Neural cell (in vitro differentiated cells): ENCODE data around the gene KREMEN1. TPM values are rescaled to one million over a fixed set of nuclear protein-coding genes. Genes with fewer than 3 reads are reported as not detected.
A peak's percentile ranks its signal among the peaks of the same experiment; 100 is the strongest.

ENCODE experiments used
- H2AFZ ChIP-seq: fragments of 200-600, 300-800 bp; sonication (generic), shearing (Covaris generic); 2 replicates; pipeline ENCODE4 v1.6.0; 2014; ENCODE audit warnings: low read depth, mild to moderate bottlenecking, antibody characterized with exemption, low read length, moderate library complexity
- H3F3A ChIP-seq: fragments of 200-600 bp; shearing (Covaris generic); 2 replicates; pipeline ENCODE4 v1.6.1; 2016; ENCODE audit warnings: mild to moderate bottlenecking, moderate library complexity, mixed read lengths, antibody characterized with exemption, low read length; ENCODE audit not compliant: insufficient read depth, poor library complexity, severe bottlenecking
- H3K27ac ChIP-seq: fragments of 200-600, 300-800 bp; sonication (generic), shearing (Covaris generic); 2 replicates; pipeline ENCODE4 v1.5.1; 2014; ENCODE audit warnings: mild to moderate bottlenecking, low read length, moderate library complexity
- H3K27me3 ChIP-seq: fragments of 300-800, 200-600 bp; sonication (generic), shearing (Covaris generic); 2 replicates; pipeline ENCODE4 v1.6.0; 2014; ENCODE audit warnings: mild to moderate bottlenecking, low read depth, low read length, moderate library complexity; ENCODE audit not compliant: insufficient read depth
- H3K36me3 ChIP-seq: fragments of 300-800, 200-600 bp; sonication (generic), shearing (Covaris generic); 2 replicates; pipeline ENCODE4 v1.5.1; 2014; ENCODE audit warnings: mild to moderate bottlenecking, antibody characterized with exemption, low read length, moderate library complexity; ENCODE audit not compliant: insufficient read depth
- H3K4me2 ChIP-seq: fragments of 300-800, 200-600 bp; sonication (generic), shearing (Covaris generic); 2 replicates; pipeline ENCODE4 v1.6.0; 2014; ENCODE audit warnings: mild to moderate bottlenecking, low read length
- H3K4me3 ChIP-seq: fragments of 300-800, 200-600 bp; sonication (generic), shearing (Covaris generic); 2 replicates; pipeline ENCODE4 v1.5.1; 2014; ENCODE audit warnings: mild to moderate bottlenecking, low read length, moderate library complexity
- H3K79me2 ChIP-seq: fragments of 200-600 bp; shearing (Covaris generic); replicated peaks from 2 replicates; pipeline ENCODE4 v1.6.0; 2014; ENCODE audit warnings: mild to moderate bottlenecking, low read length, moderate library complexity; ENCODE audit not compliant: insufficient read depth
- H3K9ac ChIP-seq: fragments of 300-800, 200-600 bp; sonication (generic), shearing (Covaris generic); 2 replicates; pipeline ENCODE4 v1.6.1; 2016; ENCODE audit warnings: mild to moderate bottlenecking, low read length, mixed read lengths
- H3K9me2 ChIP-seq: fragments of 200-600 bp; shearing (Covaris generic); 2 replicates; pipeline ENCODE4 v1.6.1; 2016; ENCODE audit warnings: mild to moderate bottlenecking, low read length, mixed read lengths; ENCODE audit not compliant: insufficient read depth
- H3K9me3 ChIP-seq: fragments of 200-600, 300-800 bp; sonication (generic), shearing (Covaris generic); 2 replicates; pipeline ENCODE4 v1.6.1; 2016; ENCODE audit warnings: mild to moderate bottlenecking, mixed run types, low read length, moderate library complexity, mixed read lengths
- H4K20me1 ChIP-seq: fragments of 200-600 bp; shearing (Covaris generic); 2 replicates; pipeline ENCODE4 v1.6.1; 2016; ENCODE audit warnings: mild to moderate bottlenecking, mixed run types; ENCODE audit not compliant: insufficient read depth
- EP300 ChIP-seq: fragments of 450-650 bp; conservative IDR thresholded peaks from 2 replicates; pipeline ENCODE4 v1.6.1; 2014; ENCODE audit warnings: antibody characterized with exemption, mild to moderate bottlenecking, moderate library complexity; ENCODE audit not compliant: poor library complexity, severe bottlenecking
- EZH2 ChIP-seq: fragments of 200-600, 300-800 bp; shearing (Covaris generic), sonication (generic); IDR thresholded peaks from 2 replicates; pipeline ENCODE4 v1.6.1; 2014; ENCODE audit warnings: antibody characterized with exemption, low read length, borderline replicate concordance, mild to moderate bottlenecking; ENCODE audit not compliant: insufficient read depth, poor library complexity, severe bottlenecking
- POLR2AphosphoS5 ChIP-seq: IDR thresholded peaks from 2 replicates; pipeline ENCODE4 v1.6.1; 2012
- RAD21 ChIP-seq: fragments of 450-650 bp; conservative IDR thresholded peaks from 2 replicates; pipeline ENCODE4 v1.6.1; 2014; ENCODE audit warnings: antibody characterized with exemption, mild to moderate bottlenecking, moderate library complexity
- SMC3 ChIP-seq: fragments of 450-650 bp; conservative IDR thresholded peaks from 2 replicates; pipeline ENCODE4 v1.6.1; 2014; ENCODE audit warnings: antibody characterized with exemption, mild to moderate bottlenecking, moderate library complexity; ENCODE audit not compliant: poor library complexity
- TAF1 ChIP-seq: IDR thresholded peaks from 2 replicates; pipeline ENCODE4 v1.6.1; 2012; ENCODE audit warnings: low read depth
- polyA plus RNA-seq: library from polyadenylated mRNA; depleted of rRNA; stranded (reverse); fragments of >200 nt; gene quantifications from 2 replicates; pipeline ENCODE4 v1.2.3, GENCODE V29; 2014
- TF ChIP-seq, protein P1 (sequence below): IDR thresholded peaks from 2 replicates; pipeline ENCODE4 v1.6.1; 2012; ENCODE audit warnings: borderline replicate concordance
- TF ChIP-seq, protein P2 (sequence below): fragments of 450-650 bp; IDR thresholded peaks from 2 replicates; pipeline ENCODE4 v1.5.1; 2014; ENCODE audit warnings: antibody characterized with exemption, mild to moderate bottlenecking, moderate library complexity; ENCODE audit not compliant: poor library complexity, severe bottlenecking

Gene KREMEN1
- polyA plus RNA-seq, 1 donor from 2014 or later: 3.3 TPM

DNA sequence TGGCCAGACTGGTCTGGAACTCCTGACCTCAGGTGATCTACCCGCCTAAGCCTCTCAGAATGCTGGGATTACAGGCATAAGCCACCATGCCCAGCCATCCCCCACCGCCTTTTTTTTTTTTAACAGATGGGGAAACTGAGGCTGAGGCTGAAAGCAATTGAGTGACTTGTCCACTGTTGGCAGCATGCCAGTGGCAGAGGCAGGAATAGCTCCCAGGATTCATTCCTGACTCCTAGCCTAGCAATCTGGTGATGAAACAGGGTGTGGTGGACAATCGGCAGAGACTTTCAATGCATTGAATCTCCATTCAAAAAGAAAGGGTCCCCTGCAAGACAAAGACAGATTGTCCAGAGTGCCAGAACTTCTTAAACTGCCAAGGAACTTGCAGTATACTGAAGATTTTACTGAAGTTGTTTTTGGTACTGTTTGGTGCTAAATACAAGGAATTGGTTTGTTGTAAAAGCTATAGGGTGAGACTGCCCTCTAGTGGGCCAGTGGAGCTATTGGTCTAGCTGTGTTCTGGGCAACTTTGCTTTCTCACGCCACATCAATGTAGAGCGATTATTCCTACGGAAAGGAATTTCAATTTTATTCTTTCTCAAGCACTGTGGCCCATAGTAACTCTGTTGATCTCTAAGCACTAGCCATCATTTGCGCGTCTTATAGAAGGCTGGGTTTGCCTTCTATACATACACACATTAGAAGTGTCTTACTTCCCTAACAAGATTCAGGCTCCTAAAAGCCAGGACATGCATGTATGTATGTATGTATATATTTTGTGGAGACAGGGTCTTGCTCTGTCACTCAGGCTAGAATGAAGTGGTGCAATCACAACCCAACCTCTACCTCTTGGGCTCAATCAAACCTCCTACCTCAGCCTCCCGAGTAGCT is 32.2 kb upstream of the KREMEN1 start:
- TF ChIP-seq RAD21 (peak; percentile 97), SMC3 (peak; percentile 98), POLR2AphosphoS5 (no peak)
- TF ChIP-seq, protein P1, sequence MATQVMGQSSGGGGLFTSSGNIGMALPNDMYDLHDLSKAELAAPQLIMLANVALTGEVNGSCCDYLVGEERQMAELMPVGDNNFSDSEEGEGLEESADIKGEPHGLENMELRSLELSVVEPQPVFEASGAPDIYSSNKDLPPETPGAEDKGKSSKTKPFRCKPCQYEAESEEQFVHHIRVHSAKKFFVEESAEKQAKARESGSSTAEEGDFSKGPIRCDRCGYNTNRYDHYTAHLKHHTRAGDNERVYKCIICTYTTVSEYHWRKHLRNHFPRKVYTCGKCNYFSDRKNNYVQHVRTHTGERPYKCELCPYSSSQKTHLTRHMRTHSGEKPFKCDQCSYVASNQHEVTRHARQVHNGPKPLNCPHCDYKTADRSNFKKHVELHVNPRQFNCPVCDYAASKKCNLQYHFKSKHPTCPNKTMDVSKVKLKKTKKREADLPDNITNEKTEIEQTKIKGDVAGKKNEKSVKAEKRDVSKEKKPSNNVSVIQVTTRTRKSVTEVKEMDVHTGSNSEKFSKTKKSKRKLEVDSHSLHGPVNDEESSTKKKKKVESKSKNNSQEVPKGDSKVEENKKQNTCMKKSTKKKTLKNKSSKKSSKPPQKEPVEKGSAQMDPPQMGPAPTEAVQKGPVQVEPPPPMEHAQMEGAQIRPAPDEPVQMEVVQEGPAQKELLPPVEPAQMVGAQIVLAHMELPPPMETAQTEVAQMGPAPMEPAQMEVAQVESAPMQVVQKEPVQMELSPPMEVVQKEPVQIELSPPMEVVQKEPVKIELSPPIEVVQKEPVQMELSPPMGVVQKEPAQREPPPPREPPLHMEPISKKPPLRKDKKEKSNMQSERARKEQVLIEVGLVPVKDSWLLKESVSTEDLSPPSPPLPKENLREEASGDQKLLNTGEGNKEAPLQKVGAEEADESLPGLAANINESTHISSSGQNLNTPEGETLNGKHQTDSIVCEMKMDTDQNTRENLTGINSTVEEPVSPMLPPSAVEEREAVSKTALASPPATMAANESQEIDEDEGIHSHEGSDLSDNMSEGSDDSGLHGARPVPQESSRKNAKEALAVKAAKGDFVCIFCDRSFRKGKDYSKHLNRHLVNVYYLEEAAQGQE: no peak
- TF ChIP-seq, protein P2, sequence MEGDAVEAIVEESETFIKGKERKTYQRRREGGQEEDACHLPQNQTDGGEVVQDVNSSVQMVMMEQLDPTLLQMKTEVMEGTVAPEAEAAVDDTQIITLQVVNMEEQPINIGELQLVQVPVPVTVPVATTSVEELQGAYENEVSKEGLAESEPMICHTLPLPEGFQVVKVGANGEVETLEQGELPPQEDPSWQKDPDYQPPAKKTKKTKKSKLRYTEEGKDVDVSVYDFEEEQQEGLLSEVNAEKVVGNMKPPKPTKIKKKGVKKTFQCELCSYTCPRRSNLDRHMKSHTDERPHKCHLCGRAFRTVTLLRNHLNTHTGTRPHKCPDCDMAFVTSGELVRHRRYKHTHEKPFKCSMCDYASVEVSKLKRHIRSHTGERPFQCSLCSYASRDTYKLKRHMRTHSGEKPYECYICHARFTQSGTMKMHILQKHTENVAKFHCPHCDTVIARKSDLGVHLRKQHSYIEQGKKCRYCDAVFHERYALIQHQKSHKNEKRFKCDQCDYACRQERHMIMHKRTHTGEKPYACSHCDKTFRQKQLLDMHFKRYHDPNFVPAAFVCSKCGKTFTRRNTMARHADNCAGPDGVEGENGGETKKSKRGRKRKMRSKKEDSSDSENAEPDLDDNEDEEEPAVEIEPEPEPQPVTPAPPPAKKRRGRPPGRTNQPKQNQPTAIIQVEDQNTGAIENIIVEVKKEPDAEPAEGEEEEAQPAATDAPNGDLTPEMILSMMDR: peak; percentile 96
- Histone ChIP-seq H3K9me2 (no peaks in the 10 kb centered on the region), H3K9ac (no peak overlapping the region), H3K79me2 (no peaks in the 10 kb centered on the region), H3K9me3 (no peaks in the 10 kb centered on the region), H3F3A (no peaks in the 10 kb centered on the region), H3K27ac (no peak overlapping the region), H3K4me2 (no peak overlapping the region), H3K27me3 (no peaks in the 10 kb centered on the region), H2AFZ (no peak overlapping the region), H4K20me1 (no peaks in the 10 kb centered on the region), H3K36me3 (no peaks in the 10 kb centered on the region), H3K4me3 (no peak overlapping the region)

DNA sequence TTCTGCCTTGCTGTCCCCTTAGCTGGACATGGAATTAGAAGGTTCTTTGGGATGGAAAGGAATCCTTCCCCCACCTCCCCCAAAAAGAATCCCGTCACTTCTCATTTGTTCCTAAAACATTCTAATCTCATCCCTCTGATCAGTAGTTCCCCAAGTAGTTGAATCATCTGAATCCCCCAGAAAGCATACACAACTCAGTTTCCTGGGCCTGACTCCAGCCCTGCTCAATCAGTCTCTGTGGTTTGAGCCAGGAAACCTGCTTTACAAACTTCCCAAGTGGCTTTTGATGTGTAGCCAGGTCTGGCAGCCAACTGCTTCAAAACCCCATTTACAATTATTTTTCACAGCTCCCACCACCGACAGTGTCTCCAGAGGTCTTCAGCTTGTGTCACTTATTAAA is 31.4 kb upstream of the KREMEN1 start:
- H3K9ac ChIP-seq: no peak overlapping the region
- H3K36me3 ChIP-seq: no peaks in the 10 kb centered on the region
- no peak overlapping the region for H2AFZ ChIP-seq
- H3F3A ChIP-seq: no peaks in the 10 kb centered on the region
- H3K4me3 ChIP-seq: no peak overlapping the region
- H3K79me2 ChIP-seq: no peaks in the 10 kb centered on the region
- H3K9me2 ChIP-seq: no peaks in the 10 kb centered on the region
- no peaks in the 10 kb centered on the region for H3K27me3 ChIP-seq
- H3K4me2 ChIP-seq: no peak overlapping the region
- H3K27ac ChIP-seq: no peak overlapping the region
- no peaks in the 10 kb centered on the region for H4K20me1 ChIP-seq
- no peaks in the 10 kb centered on the region for H3K9me3 ChIP-seq
- TF ChIP-seq SMC3 (no peak), RAD21 (no peak), EP300 (no peak), TAF1 (no peak), EZH2 (no peak)
